Adrenal gland (tissue), 5 donors: Measurements from ENCODE around the gene ASPG.

Experiments
- POLR2A ChIP-seq, 2 donors: fragments of 450-650 bp; IDR thresholded peaks; one replicate each; pipeline ENCODE4 v1.6.1; 2017; ENCODE audit warnings: antibody characterized with exemption in 2 of 2, mild to moderate bottlenecking in 2 of 2, moderate library complexity in 1 of 2
- TF ChIP-seq, protein P1 (sequence below), 6 experiments: fragments of 450-650 bp in 4 of 6; fragments of 200-600 bp in 2 of 6; sonication (generic) in 1 of 6; IDR thresholded peaks; 1 replicate in 5 of 6; 2 replicates in 1 of 6; pipeline versions ENCODE4 v1.5.1 to v1.8.0; 2016 to 2021; ENCODE audit warnings: antibody characterized with exemption in 6 of 6, mild to moderate bottlenecking in 2 of 6, moderate library complexity in 1 of 6
- donor health status: DM: no; HTN: no; CAD: no.

DNA sequence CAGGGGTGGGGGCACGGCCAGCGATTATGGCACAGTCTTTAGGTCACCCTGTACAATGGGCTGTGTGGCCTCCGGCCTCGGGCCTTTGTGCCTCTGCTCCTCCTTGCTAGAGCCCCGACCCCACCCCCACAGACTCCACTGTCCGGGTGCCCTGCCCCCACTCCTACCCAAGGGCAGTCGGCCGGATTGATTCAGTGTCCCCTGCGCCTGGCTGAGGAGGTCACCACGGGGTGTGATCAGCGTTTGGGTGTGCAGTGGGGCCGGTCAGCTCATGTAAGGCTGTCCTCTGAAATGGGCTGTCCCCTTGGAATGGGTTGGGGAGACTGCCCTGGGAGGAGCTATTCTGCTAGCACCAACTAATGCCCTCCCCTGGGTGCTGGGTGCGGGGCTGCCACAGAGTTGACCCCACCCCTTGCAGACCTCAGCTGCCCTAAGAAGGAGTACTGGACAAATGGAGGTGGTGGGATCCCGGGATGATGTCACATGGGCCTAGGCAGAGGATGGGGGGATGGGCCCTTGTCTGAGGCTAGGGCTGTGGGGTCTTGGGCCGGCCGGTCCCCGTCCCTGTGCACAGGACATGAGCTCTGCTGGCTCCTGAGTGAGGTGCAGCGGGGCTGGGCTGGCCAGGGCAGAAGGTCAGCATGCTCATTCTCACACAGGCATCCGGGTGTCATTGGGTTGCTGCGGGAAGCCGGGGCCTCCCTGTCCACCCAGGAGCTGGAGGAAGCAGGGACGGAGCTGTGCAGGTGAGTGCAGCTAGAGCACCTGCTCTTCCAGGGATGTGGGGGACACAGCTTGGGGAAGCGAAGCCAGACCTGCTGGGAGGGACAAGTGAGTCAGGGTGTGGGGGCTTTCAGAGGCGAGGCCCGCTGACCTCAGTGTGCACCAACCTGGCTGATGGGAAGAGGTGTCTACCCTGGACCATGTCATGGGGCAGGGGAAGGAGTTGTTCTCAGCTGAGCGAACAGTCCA lies 23.4 kb downstream of the ASPG start:
- no peak for TF ChIP-seq POLR2A (IDR thresholded peaks at IDR 0.05)
- TF ChIP-seq, protein P1, sequence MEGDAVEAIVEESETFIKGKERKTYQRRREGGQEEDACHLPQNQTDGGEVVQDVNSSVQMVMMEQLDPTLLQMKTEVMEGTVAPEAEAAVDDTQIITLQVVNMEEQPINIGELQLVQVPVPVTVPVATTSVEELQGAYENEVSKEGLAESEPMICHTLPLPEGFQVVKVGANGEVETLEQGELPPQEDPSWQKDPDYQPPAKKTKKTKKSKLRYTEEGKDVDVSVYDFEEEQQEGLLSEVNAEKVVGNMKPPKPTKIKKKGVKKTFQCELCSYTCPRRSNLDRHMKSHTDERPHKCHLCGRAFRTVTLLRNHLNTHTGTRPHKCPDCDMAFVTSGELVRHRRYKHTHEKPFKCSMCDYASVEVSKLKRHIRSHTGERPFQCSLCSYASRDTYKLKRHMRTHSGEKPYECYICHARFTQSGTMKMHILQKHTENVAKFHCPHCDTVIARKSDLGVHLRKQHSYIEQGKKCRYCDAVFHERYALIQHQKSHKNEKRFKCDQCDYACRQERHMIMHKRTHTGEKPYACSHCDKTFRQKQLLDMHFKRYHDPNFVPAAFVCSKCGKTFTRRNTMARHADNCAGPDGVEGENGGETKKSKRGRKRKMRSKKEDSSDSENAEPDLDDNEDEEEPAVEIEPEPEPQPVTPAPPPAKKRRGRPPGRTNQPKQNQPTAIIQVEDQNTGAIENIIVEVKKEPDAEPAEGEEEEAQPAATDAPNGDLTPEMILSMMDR (IDR thresholded peaks at IDR 0.05), result no peak
